GM12864 (cell line): ENCODE results near the gene OR2B2.

Experiments
- DNase-seq: peaks from one replicate; pipeline ENCODE4 v3.0.0-alpha.2; 2011; ENCODE audit warnings: low read depth
- H3K4me3 ChIP-seq: 2 replicates; pipeline ENCODE4 v1.5.1; 2011; ENCODE audit warnings: mild to moderate bottlenecking, low read depth, low read length, control low read depth
- CTCF ChIP-seq: IDR thresholded peaks from 2 replicates; pipeline ENCODE4 v1.5.1; 2011; ENCODE audit warnings: low read depth, mild to moderate bottlenecking, moderate library complexity, low read length, control low read depth, inconsistent platforms; ENCODE audit errors: missing control alignments

The OR2B2 gene

GRCh38 chr6:27892649-27893058 is 19.5 kb downstream of the OR2B2 start:
- TF ChIP-seq CTCF, result no peak
- DNase-seq, result no peak
- peak overlapping the region; percentile 79 for H3K4me3 ChIP-seq

GRCh38 chr6:27891320-27891875 is 20.8 kb downstream of the OR2B2 start:
- no peak for DNase-seq
- no peak for TF ChIP-seq CTCF
- H3K4me3 ChIP-seq, result peak overlapping the region; percentile 79

GRCh38 chr6:27890445-27891319 is 21.5 kb downstream of the OR2B2 start:
- H3K4me3 ChIP-seq, result peak overlapping the region; percentile 79
- TF ChIP-seq CTCF, result no peak

GRCh38 chr6:27889628-27890444 is 22.4 kb downstream of the OR2B2 start:
- TF ChIP-seq CTCF, result no peak
- H3K4me3 ChIP-seq, result peak overlapping the region; percentile 38
- peak; percentile 65 for DNase-seq

More at GRCh38 chr6:27890445-27891319, 21.5 kb downstream of the OR2B2 start:
- DNase-seq, result peak; percentile 97

- H3K4me3 ChIP-seq, result peak overlapping the region; percentile 38; the same call in 1 of the 2 replicates
- TF ChIP-seq CTCF, result no peak
- no peak for DNase-seq
Measured at GRCh38 chr6:27889275-27889627, 22.9 kb downstream of the OR2B2 start.

- no peak for DNase-seq
- no peak overlapping the region for H3K4me3 ChIP-seq
- TF ChIP-seq CTCF, result no peak
Measured at GRCh38 chr6:27888566-27888965, 23.6 kb downstream of the OR2B2 start.
